NOMO-1 treated with dmso at 0.1 percent for 144 hours (cell line): Measurements from ENCODE around the gene SERPINB4.
A peak's percentile ranks its signal among the peaks of the same experiment; 100 is the strongest.

Experiments
- DNase-seq: peaks from one replicate; lab custom pipeline; 2025; ENCODE audit not compliant: unreplicated experiment; lab: John Stamatoyannopoulos, UW

Gene SERPINB4

GRCh38 chr18:63637703-63638102 lies 6.4 kb downstream of the SERPINB4 start:
- DNase-seq: no peak

GRCh38 chr18:63627819-63628218 lies 16.2 kb downstream of the SERPINB4 start:
- DNase-seq: no peak

- DNase-seq: no peak
These were observed 17.6 kb downstream of the SERPINB4 start for GRCh38 chr18:63626431-63626830.

- DNase-seq: no peak
These were observed 19.2 kb downstream of the SERPINB4 start for GRCh38 chr18:63624863-63625262.

GRCh38 chr18:63619661-63620060 lies 24.4 kb downstream of the SERPINB4 start:
- DNase-seq: no peak

- DNase-seq: no peak
These were observed 26.2 kb downstream of the SERPINB4 start for GRCh38 chr18:63617915-63618234.

- no peak for DNase-seq
These were observed 26.8 kb downstream of the SERPINB4 start for GRCh38 chr18:63617049-63617914.

GRCh38 chr18:63613420-63613819 lies 30.6 kb downstream of the SERPINB4 start:
- no peak for DNase-seq

- DNase-seq: no peak
These were observed 37.5 kb downstream of the SERPINB4 start for GRCh38 chr18:63606526-63606925.

GRCh38 chr18:63604791-63605567 lies 39.1 kb downstream of the SERPINB4 start:
- DNase-seq: no peak

GRCh38 chr18:63603772-63604171 lies 40.3 kb downstream of the SERPINB4 start:
- no peak for DNase-seq

GRCh38 chr18:63603355-63603754 lies 40.7 kb downstream of the SERPINB4 start:
- no peak for DNase-seq

- DNase-seq: no peak
These were observed 47.1 kb downstream of the SERPINB4 start for GRCh38 chr18:63596964-63597363.

GRCh38 chr18:63592471-63592870 lies 51.6 kb downstream of the SERPINB4 start:
- no peak for DNase-seq

- no peak for DNase-seq
These were observed 52.3 kb downstream of the SERPINB4 start for GRCh38 chr18:63591725-63592124.

- no peak for DNase-seq
These were observed 52.9 kb downstream of the SERPINB4 start for GRCh38 chr18:63590966-63591695.

- peak; percentile 82 for DNase-seq
These were observed 53.7 kb downstream of the SERPINB4 start for GRCh38 chr18:63590373-63590772.

- DNase-seq: no peak
These were observed 55.1 kb downstream of the SERPINB4 start for GRCh38 chr18:63588909-63589308.
